ENCODE results near the gene DVL1.
A peak's percentile ranks its signal among the peaks of the same experiment; 100 is the strongest.

The DVL1 gene

DNA sequence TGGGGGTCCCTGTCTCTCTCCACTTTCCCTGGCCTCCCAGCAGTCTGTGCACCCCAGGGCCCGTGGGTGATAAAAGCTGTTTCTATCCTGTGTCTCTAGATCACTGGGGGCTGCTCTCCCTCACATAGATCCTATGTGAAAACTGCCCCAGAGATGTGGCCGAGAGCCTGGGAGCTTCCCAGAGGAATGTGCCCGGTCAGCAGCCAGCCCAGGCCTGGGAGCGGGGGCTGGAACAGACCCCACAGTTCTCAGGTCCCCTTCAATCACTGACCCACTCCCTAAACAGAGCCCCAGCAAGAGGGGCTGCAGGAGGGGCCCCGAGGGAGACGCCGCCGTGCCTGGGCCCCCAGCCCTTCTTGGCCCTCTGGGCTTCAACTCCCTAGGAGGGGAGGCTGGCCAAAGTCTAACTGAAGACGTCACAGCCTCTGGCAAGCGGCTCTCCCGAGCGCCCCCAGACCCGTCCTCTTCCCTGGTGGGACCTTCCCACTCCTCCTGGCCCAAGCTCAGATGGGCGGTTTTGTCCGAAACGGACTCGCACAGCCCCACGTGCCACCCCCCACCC lies 8.7 kb upstream of the DVL1 start:
- Histone ChIP-seq H3K36me3 (no peaks in the 10 kb centered on the region), H3K27ac (peak overlapping the region; percentile 58; the same call in 1 of the 2 replicates), H3K4me2 (peak overlapping the region; percentile 97), H4K20me1 (peaks cover 16% of the 10 kb centered on the region), H3K27me3 (peaks cover 26% of the 10 kb centered on the region), H3K9me3 (no peaks in the 10 kb centered on the region), H3K4me3 (no peak overlapping the region), H3K9ac (no peak overlapping the region), H3K4me1 (peaks cover 53% of the 10 kb centered on the region)
- no peak for TF ChIP-seq Cebpa-rat (IDR thresholded peaks at IDR 0.05)

DNA sequence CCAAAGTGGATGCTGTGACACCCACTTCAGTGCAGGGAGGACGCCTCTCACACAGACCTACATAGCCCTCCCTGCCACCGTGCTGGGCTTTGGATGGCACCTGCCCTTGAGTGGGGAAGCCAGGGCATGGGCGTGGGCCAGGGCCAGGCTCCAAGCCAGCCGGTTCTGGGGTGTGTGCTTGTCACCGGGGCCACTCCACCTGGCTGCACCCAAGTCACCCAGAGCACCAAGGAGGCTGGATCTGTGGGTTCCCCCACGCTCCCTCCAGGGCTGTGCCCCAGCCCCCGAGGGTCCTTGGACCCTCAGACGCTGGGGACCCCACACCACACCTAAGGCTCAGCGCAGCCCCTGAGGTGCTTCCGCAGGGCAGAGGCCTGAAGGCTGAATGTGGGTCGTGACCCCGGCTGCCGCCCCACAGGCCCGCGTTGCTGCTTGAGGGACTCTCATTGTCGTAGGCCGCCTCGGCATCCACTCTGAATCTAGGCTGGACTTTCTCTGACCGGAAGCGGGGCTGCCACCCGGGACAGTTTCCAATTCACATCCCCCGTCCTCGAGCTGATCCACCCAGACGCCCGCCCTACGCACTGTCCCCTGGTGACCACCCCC lies 7.7 kb upstream of the DVL1 start:
- Histone ChIP-seq H4K20me1 (peaks cover 27% of the 10 kb centered on the region), H3K4me1 (peaks cover 64% of the 10 kb centered on the region), H3K27me3 (peaks cover 37% of the 10 kb centered on the region), H3K9me3 (no peaks in the 10 kb centered on the region), H3K27ac (no peak overlapping the region), H3K9ac (no peak overlapping the region), H3K4me3 (no peak overlapping the region), H3K4me2 (peak overlapping the region; percentile 97; the same call in 1 of the 2 replicates), H3K36me3 (no peaks in the 10 kb centered on the region)
- no peak for TF ChIP-seq Cebpa-rat (IDR thresholded peaks at IDR 0.05)

DNA sequence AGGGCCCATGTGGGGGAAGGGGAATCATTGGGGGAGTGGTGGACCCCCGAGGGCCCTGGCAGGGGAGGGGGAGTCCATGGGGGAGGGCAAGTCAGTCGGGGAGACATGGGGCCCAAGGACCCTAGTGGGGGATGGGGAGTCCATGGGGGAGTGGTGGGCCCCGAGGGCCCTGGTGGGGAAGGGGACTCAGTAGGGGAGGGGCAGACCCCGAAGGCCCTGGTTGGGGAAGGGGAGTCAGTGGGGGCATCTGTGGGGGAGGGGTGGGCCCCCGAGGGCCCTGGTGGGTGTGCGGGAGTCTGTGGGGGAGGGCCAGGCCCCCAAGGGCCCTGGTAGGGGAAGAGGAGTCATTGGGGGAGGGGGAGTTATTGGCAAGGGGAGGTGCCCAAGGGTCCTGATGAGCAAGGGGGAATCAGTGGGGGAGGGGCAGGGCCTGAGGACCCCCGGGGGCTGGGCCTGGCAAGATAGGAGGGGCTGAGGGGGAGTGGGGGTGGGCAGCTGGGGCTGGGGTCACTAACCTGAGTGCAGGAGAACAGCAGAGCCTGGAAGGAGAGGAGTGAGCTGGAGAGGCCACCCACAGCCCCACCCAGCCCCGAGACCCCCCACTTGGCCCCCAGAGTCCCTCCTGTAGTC lies 7.1 kb upstream of the DVL1 start:
- Histone ChIP-seq H4K20me1 (peaks cover 31% of the 10 kb centered on the region), H3K36me3 (no peaks in the 10 kb centered on the region), H3K9ac (no peak overlapping the region), H3K4me2 (no peak overlapping the region), H3K9me3 (no peaks in the 10 kb centered on the region), H3K4me1 (peaks cover 70% of the 10 kb centered on the region), H3K27ac (no peak overlapping the region), H3K4me3 (no peak overlapping the region), H3K27me3 (peaks cover 37% of the 10 kb centered on the region)
- no peak for TF ChIP-seq Cebpa-rat (IDR thresholded peaks at IDR 0.05)

DNA sequence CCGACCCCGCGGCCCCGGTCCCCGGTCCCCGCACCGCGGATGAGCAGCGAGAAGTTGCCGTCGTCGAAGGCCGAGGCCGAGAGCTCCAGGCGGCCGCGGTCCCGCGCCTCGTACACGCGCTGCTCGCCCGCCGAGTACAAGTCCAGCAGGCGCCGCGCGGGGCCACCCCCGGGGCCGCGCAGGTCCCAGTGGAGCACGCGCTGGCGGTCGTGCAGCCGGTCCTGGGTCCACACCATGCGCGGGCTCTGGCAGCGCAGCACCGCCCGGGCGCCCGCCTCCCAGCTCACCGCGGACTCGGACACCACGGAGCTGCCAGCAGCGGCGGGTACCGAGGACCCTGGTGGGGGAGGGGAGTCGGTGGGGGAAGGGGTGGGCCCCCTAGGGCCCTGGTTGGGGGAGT lies 6.2 kb upstream of the DVL1 start:
- H3K4me3 ChIP-seq, result no peak overlapping the region
- peaks cover 71% of the 10 kb centered on the region for H3K4me1 ChIP-seq
- H3K9me3 ChIP-seq, result no peaks in the 10 kb centered on the region
- peaks cover 31% of the 10 kb centered on the region for H4K20me1 ChIP-seq
- TF ChIP-seq Cebpa-rat (IDR thresholded peaks at IDR 0.05), result no peak
- H3K4me2 ChIP-seq, result no peak overlapping the region
- H3K27ac ChIP-seq, result no peak overlapping the region
- H3K9ac ChIP-seq, result no peak overlapping the region
- no peaks in the 10 kb centered on the region for H3K36me3 ChIP-seq
- peaks cover 37% of the 10 kb centered on the region for H3K27me3 ChIP-seq

DNA sequence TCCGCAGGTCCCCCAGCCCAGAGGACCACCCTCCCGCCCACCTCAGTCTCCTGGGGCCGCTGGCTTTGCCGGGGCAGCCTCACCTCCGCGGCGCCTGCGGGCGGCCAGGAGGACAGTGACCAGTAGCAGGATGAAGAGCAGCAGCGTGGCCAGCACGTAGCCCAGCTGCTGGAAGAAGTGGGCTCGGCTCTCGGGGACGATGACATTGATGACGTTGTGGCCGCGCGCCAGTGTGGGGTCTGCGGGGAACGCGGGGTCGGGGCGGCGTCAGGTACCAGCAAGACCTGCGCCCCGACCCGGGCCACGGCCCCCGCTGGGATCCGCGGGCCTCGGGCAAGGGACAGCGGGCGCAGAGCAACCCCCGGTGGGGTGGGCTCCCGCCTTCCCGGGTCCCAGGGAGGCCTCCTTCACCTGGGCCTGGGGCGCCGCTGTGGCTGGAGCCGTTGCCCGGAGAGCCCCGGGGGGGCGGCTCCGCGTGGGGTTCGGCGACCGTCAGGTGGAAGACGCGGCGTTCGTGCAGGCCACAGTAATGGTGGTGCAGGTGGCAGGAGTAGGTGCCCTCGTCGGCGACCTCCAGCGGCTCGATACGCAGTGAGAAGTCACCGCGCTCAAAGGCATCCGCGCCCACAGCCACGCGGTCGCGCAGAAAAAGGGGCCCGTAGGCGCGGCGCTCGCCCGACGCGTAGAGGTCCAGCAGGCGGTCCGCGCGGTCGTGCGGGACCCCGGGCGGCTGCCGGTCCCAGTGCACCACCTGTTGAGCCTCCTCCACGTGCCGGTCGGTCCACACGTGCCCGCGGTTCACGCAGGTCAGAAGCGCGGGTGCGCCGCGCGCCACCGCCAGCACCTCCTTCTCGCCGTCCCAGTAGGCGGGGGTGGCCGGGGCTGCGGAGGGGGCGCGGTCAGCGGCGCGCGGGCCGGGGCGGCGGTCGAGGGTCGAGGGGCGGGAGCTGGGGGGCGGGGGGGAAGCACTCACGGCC lies 5.3 kb upstream of the DVL1 start:
- Histone ChIP-seq H3K4me1 (peaks cover 65% of the 10 kb centered on the region), H3K4me2 (peak overlapping the region; percentile 81), H3K36me3 (no peaks in the 10 kb centered on the region), H4K20me1 (peaks cover 31% of the 10 kb centered on the region), H3K9ac (no peak overlapping the region), H3K27ac (no peak overlapping the region), H3K4me3 (peak overlapping the region; percentile 45), H3K9me3 (no peaks in the 10 kb centered on the region), H3K27me3 (peaks cover 37% of the 10 kb centered on the region)
- no peak for TF ChIP-seq Cebpa-rat (IDR thresholded peaks at IDR 0.05)

DNA sequence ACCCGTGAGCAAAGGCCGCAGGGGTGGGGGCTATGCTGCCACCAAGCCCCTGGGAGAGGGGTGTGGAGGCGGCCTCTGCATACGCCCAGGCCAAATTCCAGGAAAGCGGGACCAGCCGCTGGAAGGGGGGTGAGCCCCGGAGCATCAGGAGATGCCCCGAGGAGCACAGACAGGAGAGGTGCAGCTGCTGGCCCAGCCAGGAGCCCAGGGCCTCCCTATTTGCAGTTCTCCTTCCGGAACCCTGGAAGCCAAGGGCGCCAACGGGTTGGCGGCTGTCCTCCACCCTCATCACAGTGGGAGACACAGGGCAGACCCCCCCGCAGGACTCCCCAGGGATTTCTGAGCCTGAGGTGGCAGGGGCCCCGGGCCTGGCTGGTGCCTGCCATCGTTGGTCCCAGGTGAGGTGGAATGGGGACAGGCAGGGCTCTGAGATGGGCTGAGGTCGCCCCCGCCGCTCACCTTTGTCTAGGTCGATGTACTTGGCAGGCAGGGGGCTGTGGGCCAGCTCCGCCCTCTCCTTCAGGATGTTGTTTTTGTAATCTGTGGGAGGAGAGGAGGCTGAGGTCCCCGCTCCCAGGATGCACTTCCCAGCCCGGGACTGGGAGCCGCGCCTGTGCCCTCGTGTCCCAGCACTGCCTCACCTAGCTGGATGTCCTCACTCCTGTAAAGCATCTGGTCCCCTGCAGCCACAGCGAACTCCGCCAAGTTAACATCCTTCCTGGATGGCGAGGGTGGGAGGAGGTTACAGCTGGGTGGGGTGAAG lies 4.4 kb upstream of the DVL1 start:
- Histone ChIP-seq H3K4me2 (peak overlapping the region; percentile 81), H3K36me3 (no peaks in the 10 kb centered on the region), H3K4me3 (peak overlapping the region; percentile 45; the same call in 1 of the 2 replicates), H3K4me1 (peaks cover 56% of the 10 kb centered on the region), H3K27me3 (peaks cover 37% of the 10 kb centered on the region), H3K9me3 (no peaks in the 10 kb centered on the region), H4K20me1 (peaks cover 34% of the 10 kb centered on the region), H3K9ac (no peak overlapping the region), H3K27ac (no peak overlapping the region)
- no peak for TF ChIP-seq Cebpa-rat (IDR thresholded peaks at IDR 0.05)

DNA sequence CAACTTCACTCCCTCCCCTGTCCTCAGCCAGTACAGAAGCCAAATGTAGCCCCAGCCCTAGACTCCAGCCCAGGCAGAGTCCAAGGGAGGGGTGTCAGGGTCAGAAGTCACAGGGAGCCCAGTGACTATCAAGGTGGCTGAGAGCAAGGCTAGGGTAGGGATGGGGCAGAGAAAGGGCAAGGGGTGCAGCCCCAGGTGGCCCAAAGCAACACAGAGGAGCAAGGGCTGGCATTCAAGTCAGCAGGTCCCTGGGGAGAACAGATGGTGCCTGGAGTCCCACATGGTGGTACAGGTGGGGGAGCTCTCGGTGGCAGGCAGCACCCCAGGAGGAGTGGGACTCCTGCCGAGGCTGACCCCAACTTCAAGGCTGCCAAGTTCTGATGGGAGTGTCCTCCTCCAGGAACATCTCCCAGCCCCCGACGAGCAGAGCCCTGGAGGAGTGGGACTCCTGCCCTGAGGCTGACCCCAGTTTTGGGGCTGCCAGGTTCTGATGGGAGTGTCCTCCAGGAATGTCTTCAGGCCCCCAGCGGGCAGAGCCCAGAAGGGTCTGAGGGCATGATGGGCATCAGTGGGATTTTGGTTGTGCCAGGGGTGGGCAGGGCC lies 3.7 kb upstream of the DVL1 start:
- no peak for TF ChIP-seq Cebpa-rat (IDR thresholded peaks at IDR 0.05)
- Histone ChIP-seq H3K36me3 (no peaks in the 10 kb centered on the region), H4K20me1 (peaks cover 41% of the 10 kb centered on the region), H3K9ac (no peak overlapping the region), H3K4me1 (peaks cover 55% of the 10 kb centered on the region), H3K27ac (no peak overlapping the region), H3K4me3 (peak overlapping the region; percentile 4; the same call in 1 of the 2 replicates), H3K9me3 (no peaks in the 10 kb centered on the region), H3K4me2 (peak overlapping the region; percentile 81), H3K27me3 (peaks cover 37% of the 10 kb centered on the region)

DNA sequence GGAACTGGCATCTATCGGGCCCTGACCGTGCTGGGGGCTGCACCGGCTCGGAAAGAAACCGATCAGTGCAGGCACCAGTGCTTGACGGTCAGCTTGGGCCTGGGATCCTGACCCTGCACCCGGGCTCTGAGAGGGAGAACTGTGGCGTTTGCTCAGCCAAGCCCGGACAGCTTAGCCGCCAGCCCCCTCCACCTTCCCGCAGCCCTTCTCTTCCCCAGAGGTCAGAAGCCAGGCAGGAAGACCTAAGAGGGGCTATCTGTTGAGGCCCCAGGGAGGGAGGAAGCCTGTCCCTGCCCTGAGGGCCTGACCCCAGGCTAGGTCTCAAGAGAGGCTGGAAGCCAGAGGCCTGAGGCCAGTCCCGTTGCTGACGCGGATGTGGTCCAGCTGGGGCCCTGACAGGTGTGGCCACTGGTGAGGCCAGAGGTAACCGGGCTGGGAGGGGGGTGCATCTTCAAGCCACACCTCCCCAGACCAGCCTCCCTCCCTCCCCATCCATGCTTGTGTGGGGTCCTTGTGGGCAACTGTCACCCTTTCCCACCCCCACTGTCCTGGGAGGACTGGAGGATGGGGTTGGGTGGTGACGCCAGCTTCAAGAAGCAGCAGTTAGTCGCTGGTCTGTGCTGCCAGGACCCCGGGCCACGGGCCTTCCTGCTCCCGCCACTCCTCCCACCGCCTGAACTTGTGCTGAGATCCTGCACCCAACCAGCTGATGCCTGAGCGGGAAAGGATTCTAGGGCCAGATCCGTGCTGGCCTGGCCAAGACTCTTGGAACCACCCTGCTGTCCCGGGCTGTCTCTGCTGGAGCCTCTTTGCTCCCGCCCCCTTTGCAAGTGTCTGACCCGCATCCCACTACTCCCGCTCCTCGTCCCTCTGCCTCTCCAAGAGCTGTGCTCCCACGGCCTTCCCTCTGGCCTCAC lies 2.6 kb upstream of the DVL1 start:
- no peak for TF ChIP-seq Cebpa-rat (IDR thresholded peaks at IDR 0.05)
- Histone ChIP-seq H3K4me2 (peak overlapping the region; percentile 81), H3K9ac (no peak overlapping the region), H3K27ac (no peak overlapping the region), H3K36me3 (no peaks in the 10 kb centered on the region), H3K9me3 (no peaks in the 10 kb centered on the region), H3K4me1 (peaks cover 55% of the 10 kb centered on the region), H4K20me1 (peaks cover 52% of the 10 kb centered on the region), H3K4me3 (no peak overlapping the region; the same call in 1 of the 2 replicates), H3K27me3 (peaks cover 37% of the 10 kb centered on the region)

Data from BLaER1 (cell line).